MM.1S (cell line): Measurements from ENCODE around the gene WT1.

Source experiments
- DNase-seq: peaks from one replicate; pipeline ENCODE4 v3.0.0-alpha.2; 2015
- H2AFZ ChIP-seq: fragments of 300-600 bp; sonication (generic); 2 replicates; pipeline ENCODE4 v1.6.0; 2016; ENCODE audit warnings: antibody characterized with exemption, low read length
- H3F3A ChIP-seq: fragments of 300-600 bp; sonication (generic); 2 replicates; pipeline ENCODE4 v1.6.1; 2016; ENCODE audit warnings: mild to moderate bottlenecking, antibody characterized with exemption, low read length, moderate library complexity, mixed read lengths; ENCODE audit not compliant: insufficient read depth
- H3K27ac ChIP-seq: fragments of 300-600 bp; sonication (generic); 2 replicates; pipeline ENCODE4 v1.5.1; 2016; ENCODE audit warnings: mild to moderate bottlenecking, low read length
- H3K27me3 ChIP-seq: fragments of 300-600 bp; sonication (generic); replicated peaks from 2 replicates; pipeline ENCODE4 v1.6.0; 2016; ENCODE audit warnings: low read length; ENCODE audit not compliant: insufficient read depth
- H3K36me3 ChIP-seq: fragments of 300-600 bp; sonication (generic); replicated peaks from 2 replicates; pipeline ENCODE4 v1.6.1; 2016; ENCODE audit warnings: mild to moderate bottlenecking, low read length, mixed read lengths; ENCODE audit not compliant: insufficient read depth
- H3K4me1 ChIP-seq: fragments of 300-600 bp; sonication (generic); 2 replicates; pipeline ENCODE4 v1.6.1; 2016; ENCODE audit warnings: low read length, mixed read lengths
- H3K4me2 ChIP-seq: fragments of 300-600 bp; sonication (generic); 2 replicates; pipeline ENCODE4 v1.6.0; 2016; ENCODE audit warnings: low read depth, low read length
- H3K4me3 ChIP-seq: fragments of 300-600 bp; sonication (generic); 2 replicates; pipeline ENCODE4 v1.5.1; 2016; ENCODE audit warnings: low read length, mixed read lengths
- H3K79me2 ChIP-seq: fragments of 300-600 bp; sonication (generic); 2 replicates; pipeline ENCODE4 v1.6.1; 2016; ENCODE audit warnings: mixed run types, low read length, mixed read lengths
- H3K9ac ChIP-seq: fragments of 300-600 bp; sonication (generic); 2 replicates; pipeline ENCODE4 v1.6.1; 2016; ENCODE audit warnings: low read length, mixed read lengths
- H3K9me2 ChIP-seq: fragments of 300-600 bp; sonication (generic); replicated peaks from 2 replicates; pipeline ENCODE4 v1.6.1; 2016; ENCODE audit warnings: mild to moderate bottlenecking, low read length, mixed read lengths; ENCODE audit not compliant: insufficient read depth
- H3K9me3 ChIP-seq: fragments of 300-600 bp; sonication (generic); replicated peaks from 2 replicates; pipeline ENCODE4 v1.6.1; 2016; ENCODE audit warnings: mild to moderate bottlenecking, low read length, mixed read lengths; ENCODE audit not compliant: insufficient read depth
- H4K20me1 ChIP-seq: fragments of 300-600 bp; sonication (generic); 2 replicates; pipeline ENCODE4 v1.6.1; 2016; ENCODE audit warnings: mild to moderate bottlenecking, low read length, moderate library complexity, mixed read lengths; ENCODE audit not compliant: insufficient read depth
- EZH2 ChIP-seq: fragments of 300-600 bp; sonication (generic); optimal IDR thresholded peaks from 2 replicates; pipeline ENCODE3; 2017; ENCODE audit warnings: low read depth, mild to moderate bottlenecking, antibody characterized with exemption, low read length, mixed read lengths
- EZH2phosphoT487 ChIP-seq: fragments of 300-600 bp; sonication (generic); IDR thresholded peaks from 2 replicates; pipeline ENCODE4 v1.6.1; 2018; ENCODE audit warnings: antibody characterized with exemption, low read length
- TF ChIP-seq, protein P1 (sequence below): fragments of 300-600 bp; sonication (generic); IDR thresholded peaks from 2 replicates; pipeline ENCODE4 v1.5.1; 2016; ENCODE audit warnings: antibody characterized with exemption, low read length, mixed read lengths

WT1 gene

DNA sequence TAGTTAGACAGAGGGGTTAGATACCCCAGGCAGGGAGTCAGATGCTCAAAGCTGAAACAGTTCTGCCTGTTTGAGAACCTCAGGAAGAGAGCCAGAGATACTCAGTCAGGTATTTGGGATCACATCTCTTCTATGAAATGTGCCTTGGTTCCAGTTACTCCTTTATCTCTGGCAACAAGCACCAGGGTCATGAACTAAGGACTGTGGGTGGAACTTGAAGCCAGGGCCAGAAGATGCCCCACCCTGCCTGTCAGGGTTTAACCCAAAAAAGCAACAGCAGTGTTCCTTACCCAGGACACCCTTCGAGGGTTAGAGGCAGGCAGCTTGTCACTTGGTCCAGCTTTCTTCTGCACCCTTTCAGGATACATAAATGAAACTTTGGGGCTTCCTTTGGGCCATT, 15.0 kb upstream of the WT1 start:
- H3K27ac ChIP-seq, result no peak overlapping the region
- H3K4me1 ChIP-seq, result no peaks in the 10 kb centered on the region
- H3K4me3 ChIP-seq, result no peak overlapping the region
- no peak for DNase-seq
- no peak overlapping the region for H2AFZ ChIP-seq
- H3K27me3 ChIP-seq, result no peaks in the 10 kb centered on the region
- no peaks in the 10 kb centered on the region for H3K79me2 ChIP-seq
- no peaks in the 10 kb centered on the region for H3K36me3 ChIP-seq
- H3K9ac ChIP-seq, result no peak overlapping the region
- no peak overlapping the region for H3K4me2 ChIP-seq
- TF ChIP-seq EZH2 (no peak), EZH2phosphoT487 (no peak)
- TF ChIP-seq, protein P1, sequence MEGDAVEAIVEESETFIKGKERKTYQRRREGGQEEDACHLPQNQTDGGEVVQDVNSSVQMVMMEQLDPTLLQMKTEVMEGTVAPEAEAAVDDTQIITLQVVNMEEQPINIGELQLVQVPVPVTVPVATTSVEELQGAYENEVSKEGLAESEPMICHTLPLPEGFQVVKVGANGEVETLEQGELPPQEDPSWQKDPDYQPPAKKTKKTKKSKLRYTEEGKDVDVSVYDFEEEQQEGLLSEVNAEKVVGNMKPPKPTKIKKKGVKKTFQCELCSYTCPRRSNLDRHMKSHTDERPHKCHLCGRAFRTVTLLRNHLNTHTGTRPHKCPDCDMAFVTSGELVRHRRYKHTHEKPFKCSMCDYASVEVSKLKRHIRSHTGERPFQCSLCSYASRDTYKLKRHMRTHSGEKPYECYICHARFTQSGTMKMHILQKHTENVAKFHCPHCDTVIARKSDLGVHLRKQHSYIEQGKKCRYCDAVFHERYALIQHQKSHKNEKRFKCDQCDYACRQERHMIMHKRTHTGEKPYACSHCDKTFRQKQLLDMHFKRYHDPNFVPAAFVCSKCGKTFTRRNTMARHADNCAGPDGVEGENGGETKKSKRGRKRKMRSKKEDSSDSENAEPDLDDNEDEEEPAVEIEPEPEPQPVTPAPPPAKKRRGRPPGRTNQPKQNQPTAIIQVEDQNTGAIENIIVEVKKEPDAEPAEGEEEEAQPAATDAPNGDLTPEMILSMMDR, result no peak
- no peaks in the 10 kb centered on the region for H3F3A ChIP-seq
- H3K9me2 ChIP-seq, result no peaks in the 10 kb centered on the region
- no peaks in the 10 kb centered on the region for H3K9me3 ChIP-seq
- no peaks in the 10 kb centered on the region for H4K20me1 ChIP-seq

DNA sequence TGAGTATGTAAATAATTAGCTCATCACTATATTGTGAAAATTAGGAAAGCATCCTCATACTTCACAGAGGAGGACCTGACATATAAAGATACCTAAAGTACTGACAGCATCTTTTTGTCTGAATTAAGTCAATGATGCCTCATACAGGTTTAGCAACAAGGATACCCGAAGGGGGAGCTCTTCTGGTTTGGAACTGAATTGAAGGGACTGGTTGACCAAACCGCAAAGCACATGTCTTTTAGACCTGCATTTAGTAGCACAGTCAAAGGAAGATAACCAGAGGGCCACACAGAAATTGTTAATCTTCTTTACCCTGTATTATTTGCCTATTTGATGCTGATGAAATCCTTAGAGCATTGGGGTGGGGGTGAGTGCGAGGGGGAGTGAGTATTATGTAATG, 12.9 kb upstream of the WT1 start:
- no peak for TF ChIP-seq EZH2
- TF ChIP-seq, protein P1, result no peak
- no peak for TF ChIP-seq EZH2phosphoT487
- Histone ChIP-seq H3K36me3 (no peaks in the 10 kb centered on the region), H3K4me1 (no peaks in the 10 kb centered on the region), H3K9me3 (no peaks in the 10 kb centered on the region), H3K9ac (no peak overlapping the region), H3K9me2 (no peaks in the 10 kb centered on the region), H3K27me3 (no peaks in the 10 kb centered on the region), H3F3A (no peaks in the 10 kb centered on the region), H3K27ac (no peak overlapping the region), H3K79me2 (no peaks in the 10 kb centered on the region), H2AFZ (no peak overlapping the region), H3K4me2 (no peak overlapping the region), H3K4me3 (no peak overlapping the region), H4K20me1 (no peaks in the 10 kb centered on the region)
- no peak for DNase-seq

- Histone ChIP-seq H3K4me1 (no peaks in the 10 kb centered on the region), H3K27ac (no peak overlapping the region), H3K9me3 (no peaks in the 10 kb centered on the region), H3F3A (no peaks in the 10 kb centered on the region), H3K79me2 (no peaks in the 10 kb centered on the region), H2AFZ (no peak overlapping the region), H3K27me3 (no peaks in the 10 kb centered on the region), H3K4me3 (no peak overlapping the region), H3K36me3 (no peaks in the 10 kb centered on the region), H4K20me1 (no peaks in the 10 kb centered on the region), H3K9me2 (no peaks in the 10 kb centered on the region), H3K9ac (no peak overlapping the region), H3K4me2 (no peak overlapping the region)
- no peak for DNase-seq
- TF ChIP-seq, protein P1, result no peak
- TF ChIP-seq EZH2 (no peak), EZH2phosphoT487 (no peak)
Observed at GRCh38 chr11:32447252-32447651, 11.9 kb upstream of the WT1 start.
